AG20443 (cell line): Measurements from ENCODE around the gene RUVBL2.
A peak's percentile ranks its signal among the peaks of the same experiment; 100 is the strongest.

Experiments
- DNase-seq: peaks from one replicate; pipeline ENCODE4 v3.0.0; 2012; ENCODE audit warnings: low spot score, mixed read lengths

Gene RUVBL2

GRCh38 chr19:48993175-48994034 is at the start of gene RUVBL2, which contains the start of gene GYS1:
Gene RUVBL2 (plus strand): TSS chr19:48993887. CDS start chr19:48993912, 25 bp downstream.
Gene GYS1 (minus strand): TSS chr19:48993309. CDS start chr19:48993112, 197 bp downstream.
- peak; percentile 99 for DNase-seq

GRCh38 chr19:48945415-48945814 is 48.3 kb upstream of the RUVBL2 start:
- no peak for DNase-seq

GRCh38 chr19:48945817-48946216 is 47.9 kb upstream of the RUVBL2 start:
- DNase-seq: no peak

GRCh38 chr19:48946463-48947257 is 47.0 kb upstream of the RUVBL2 start:
- DNase-seq: no peak

- no peak for DNase-seq
Measured at GRCh38 chr19:48947258-48947542, 46.5 kb upstream of the RUVBL2 start.

GRCh38 chr19:48950159-48950558 is 43.5 kb upstream of the RUVBL2 start:
- DNase-seq: no peak

- DNase-seq: no peak
Measured at GRCh38 chr19:48950830-48951519, 42.7 kb upstream of the RUVBL2 start.

GRCh38 chr19:48953141-48953540 is 40.5 kb upstream of the RUVBL2 start:
- no peak for DNase-seq

- no peak for DNase-seq
Measured at GRCh38 chr19:48953990-48954594, 39.6 kb upstream of the RUVBL2 start.

GRCh38 chr19:48954595-48955307 is 38.9 kb upstream of the RUVBL2 start, which contains the start of gene BAX:
Gene BAX (plus strand): TSS chr19:48954875. CDS start chr19:48954929, 54 bp downstream.
- DNase-seq: peak; percentile 98

- DNase-seq: no peak
Measured at GRCh38 chr19:48955308-48955958, 38.3 kb upstream of the RUVBL2 start.

GRCh38 chr19:48958006-48958405 is 35.7 kb upstream of the RUVBL2 start:
- DNase-seq: no peak

- no peak for DNase-seq
Measured at GRCh38 chr19:48959341-48960239, 34.1 kb upstream of the RUVBL2 start.

- DNase-seq: no peak
Measured at GRCh38 chr19:48961051-48961649, 32.5 kb upstream of the RUVBL2 start.

- DNase-seq: no peak
Measured at GRCh38 chr19:48961673-48962028, 32.0 kb upstream of the RUVBL2 start.

- DNase-seq: peak; percentile 30
Measured at GRCh38 chr19:48962029-48962848, 31.4 kb upstream of the RUVBL2 start.

- DNase-seq: no peak
Measured at GRCh38 chr19:48962849-48963165, 30.9 kb upstream of the RUVBL2 start.

- peak; percentile 87 for DNase-seq
Measured at GRCh38 chr19:48963371-48964204, 30.1 kb upstream of the RUVBL2 start.
